GM21360 (cell line): ENCODE measurements around the gene WFDC1.

Source experiments
- ATAC-seq: cut with Tn5 transposase; IDR thresholded peaks from one replicate; pipeline ENCODE4 v1.9.1; 2021; ENCODE audit warnings: mild to moderate bottlenecking, moderate library complexity; ENCODE audit not compliant: unreplicated experiment

The WFDC1 gene

DNA sequence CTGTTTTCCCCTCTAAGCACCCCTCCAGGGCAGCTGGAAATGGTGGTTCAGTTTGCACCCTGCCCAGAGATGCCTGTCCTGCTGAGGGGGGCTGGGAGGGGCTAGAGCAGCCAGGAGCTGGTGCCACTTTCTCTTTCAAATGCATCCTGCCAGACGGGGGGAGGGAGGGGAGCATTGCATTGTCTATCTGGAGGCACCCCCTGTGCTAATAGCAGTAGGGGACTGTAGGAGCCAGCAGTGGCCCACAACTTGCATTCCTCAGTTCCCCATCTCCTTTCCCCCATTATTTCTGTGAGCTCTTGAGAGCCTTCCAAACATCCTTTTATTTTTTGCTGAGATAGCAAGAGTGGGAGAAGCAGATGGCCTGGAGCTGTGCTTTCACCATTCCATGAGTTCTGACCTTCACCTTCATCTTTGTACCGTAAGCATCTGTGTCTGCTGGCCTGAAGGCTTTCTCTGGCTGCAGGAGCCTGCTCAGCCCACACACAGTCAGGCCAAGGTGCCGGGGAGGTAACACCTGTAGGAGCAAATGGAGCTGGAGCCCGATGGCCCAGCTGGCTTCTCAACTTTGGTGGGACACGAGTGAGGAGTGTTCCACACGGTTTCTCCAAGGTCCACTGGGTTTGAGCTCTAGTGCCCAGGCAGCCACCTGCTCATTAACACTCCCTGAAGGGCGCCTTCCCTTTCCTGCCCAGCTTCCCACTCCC is 5.2 kb downstream of the WFDC1 start:
- ATAC-seq, result no peak

DNA sequence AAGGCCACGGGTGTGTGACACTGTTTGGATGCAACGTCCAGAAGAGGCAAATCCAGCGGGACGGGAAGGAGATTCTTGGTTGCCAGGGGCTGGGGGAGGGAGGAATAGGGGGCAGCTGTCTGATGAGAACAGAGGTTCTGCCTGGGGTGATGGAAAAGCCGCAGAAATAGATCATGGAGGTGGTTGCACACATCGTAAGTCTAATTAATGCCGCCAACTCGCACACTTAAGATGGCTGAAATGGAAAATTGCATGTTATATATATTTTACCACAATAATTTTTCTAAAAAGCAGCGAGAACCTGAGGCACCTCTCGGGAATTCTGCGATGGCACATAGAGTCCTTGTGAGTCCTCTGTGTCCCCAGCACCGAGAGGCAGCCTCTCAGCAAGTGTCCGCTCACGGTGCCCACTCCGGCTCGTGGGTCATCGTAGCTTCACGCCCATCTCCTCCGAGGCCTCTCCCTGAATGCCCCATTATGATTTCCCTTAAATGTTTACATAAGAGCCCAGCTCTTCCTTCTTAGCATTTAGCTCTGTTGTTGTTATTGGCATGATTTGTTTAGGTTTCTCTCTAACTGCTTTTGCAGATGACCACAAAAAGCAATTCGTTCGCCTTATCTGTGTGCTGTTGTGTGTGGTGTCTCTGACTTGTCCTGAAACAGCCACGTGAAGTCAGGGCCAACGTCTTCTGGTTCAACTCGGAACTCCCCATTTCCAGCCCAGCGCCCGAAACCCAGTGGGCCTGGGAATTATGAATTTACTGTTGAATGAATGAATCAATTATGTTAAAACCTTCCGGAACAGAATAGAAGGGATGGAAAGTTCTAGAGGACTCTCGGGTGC is 7.7 kb downstream of the WFDC1 start:
- no peak for ATAC-seq

DNA sequence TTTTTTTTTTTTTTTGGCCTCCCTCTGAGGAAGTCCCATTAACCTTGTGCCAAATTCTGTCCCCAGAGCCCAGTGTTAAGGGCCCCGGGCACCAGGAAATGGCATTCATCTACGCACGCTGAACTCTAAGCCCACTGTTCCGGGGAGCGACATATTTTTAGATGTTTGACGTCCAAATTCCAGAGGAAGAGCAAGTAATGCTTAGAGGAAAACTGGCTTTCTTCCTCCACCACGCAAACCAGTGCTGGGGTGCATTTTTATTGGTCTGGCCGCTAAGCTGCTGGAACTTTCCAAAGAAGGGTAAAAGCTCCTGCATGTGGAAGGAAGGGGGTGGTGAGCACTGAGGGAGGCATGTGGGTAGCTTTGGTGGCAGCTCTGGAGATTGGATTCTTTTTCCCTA is 8.3 kb downstream of the WFDC1 start:
- no peak for ATAC-seq

DNA sequence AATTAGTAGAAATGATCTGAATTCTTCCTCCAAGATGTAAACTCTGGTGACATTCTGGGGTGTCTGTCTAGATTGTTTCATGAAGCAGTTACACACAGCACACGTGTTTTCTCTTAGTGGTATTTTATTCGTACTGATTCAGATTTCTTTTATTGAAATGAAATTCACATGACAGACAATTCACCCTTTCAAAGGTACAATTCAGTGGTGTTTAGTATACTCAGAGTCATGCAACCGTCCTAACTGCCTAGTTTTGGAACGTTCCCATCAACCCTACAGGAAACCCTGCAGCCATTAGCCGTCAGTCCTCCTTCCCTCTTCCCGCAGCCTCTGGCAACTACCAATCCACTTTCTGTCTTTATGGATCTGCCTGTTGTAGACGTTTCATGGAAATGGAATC is 8.8 kb downstream of the WFDC1 start:
- no peak for ATAC-seq

- ATAC-seq, result no peak
Measured at GRCh38 chr16:84306564-84306963, 11.9 kb downstream of the WFDC1 start.

- no peak for ATAC-seq
Measured at GRCh38 chr16:84307209-84307954, 12.7 kb downstream of the WFDC1 start.

DNA sequence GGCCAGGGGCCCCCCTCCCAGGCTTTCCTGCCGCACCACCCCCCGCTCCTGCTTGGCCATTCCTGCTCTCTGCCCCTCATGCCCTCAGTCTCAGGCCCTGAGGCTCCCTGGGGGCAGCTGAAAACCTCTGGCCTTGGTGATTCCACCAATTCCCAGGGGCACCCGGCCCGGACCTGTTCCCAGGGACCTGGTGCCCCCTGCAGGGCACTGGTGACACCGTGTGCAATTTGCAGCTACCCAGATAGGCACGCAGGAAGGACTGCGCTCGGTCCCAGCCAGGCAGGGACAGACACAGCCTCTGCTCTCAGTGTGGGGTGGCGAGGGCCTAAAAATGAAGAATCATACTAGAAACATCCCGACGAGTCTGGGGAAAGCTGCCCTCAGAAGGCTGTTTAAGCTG is 13.4 kb downstream of the WFDC1 start:
- no peak for ATAC-seq

GRCh38 chr16:84310642-84311041 is 16.0 kb downstream of the WFDC1 start:
- no peak for ATAC-seq

DNA sequence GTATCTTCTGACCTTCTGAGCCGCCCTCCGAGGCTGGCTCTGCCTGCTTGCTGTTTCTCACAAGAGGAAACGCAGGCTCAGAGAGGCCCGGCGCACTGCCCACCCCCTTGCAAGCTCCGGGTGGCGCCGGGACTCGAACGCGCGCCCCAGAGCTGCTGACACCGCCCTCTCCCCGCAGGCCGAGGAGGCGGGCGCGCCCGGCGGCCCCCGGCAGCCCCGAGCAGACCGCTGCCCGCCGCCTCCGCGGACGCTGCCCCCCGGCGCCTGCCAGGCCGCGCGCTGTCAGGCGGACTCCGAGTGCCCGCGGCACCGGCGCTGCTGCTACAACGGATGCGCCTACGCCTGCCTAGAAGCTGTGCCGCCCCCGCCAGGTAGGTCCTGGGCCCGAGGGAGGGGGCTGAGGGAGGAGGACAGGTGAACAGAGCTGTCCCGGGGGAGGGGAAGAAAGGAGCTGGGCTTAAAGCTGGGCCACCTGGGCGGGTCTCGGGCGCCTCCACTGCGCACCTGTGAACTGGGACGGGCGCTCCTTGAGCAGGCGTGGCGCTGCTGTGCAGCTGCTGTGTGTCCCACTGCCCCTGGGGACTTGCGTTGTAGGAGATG is 18.2 kb downstream of the WFDC1 start:
- no peak for ATAC-seq

- ATAC-seq, result no peak
Measured at GRCh38 chr16:84313921-84314320, 19.2 kb downstream of the WFDC1 start.

DNA sequence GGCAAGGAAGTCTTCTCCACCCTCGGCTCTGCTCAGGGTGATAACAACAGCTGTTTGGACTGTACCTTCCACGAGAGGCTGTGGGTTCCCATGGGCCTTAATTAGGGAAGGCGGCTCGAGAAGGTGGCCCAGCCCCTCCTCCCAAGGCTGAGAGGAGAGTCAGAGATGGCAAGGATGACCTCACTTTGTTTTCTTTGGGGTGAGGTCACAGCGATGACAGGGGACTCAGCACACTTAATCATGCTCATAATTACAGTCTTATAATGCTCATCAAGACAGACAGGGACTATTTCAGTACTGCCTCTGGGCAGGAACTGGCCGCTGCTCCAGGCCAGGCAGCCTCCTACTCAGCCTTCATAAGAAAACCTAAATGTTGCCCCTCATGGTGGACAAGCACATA is 19.7 kb downstream of the WFDC1 start:
- no peak for ATAC-seq

DNA sequence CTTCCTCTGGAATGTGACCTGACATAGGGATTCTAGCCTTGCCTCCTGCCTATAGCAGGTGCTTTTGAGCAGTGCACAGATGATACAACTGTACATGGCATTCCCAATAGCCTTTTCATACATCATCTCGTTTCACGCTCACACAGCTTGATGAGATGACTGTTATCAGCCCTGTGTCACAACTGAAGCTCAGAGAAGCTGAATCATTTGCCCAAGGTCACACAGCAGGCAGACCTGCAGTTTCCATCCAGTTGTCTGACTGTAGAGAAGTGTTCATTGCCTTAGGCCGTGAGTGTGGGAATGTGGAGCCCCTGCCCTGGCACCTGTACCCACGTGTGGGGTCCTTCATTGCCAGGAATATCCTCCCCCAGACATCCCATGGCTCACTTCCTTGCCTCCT is 20.1 kb downstream of the WFDC1 start:
- ATAC-seq, result no peak

- no peak for ATAC-seq
Measured at GRCh38 chr16:84315422-84315821, 20.7 kb downstream of the WFDC1 start.

- no peak for ATAC-seq
Measured at GRCh38 chr16:84318091-84318975, 23.7 kb downstream of the WFDC1 start.

DNA sequence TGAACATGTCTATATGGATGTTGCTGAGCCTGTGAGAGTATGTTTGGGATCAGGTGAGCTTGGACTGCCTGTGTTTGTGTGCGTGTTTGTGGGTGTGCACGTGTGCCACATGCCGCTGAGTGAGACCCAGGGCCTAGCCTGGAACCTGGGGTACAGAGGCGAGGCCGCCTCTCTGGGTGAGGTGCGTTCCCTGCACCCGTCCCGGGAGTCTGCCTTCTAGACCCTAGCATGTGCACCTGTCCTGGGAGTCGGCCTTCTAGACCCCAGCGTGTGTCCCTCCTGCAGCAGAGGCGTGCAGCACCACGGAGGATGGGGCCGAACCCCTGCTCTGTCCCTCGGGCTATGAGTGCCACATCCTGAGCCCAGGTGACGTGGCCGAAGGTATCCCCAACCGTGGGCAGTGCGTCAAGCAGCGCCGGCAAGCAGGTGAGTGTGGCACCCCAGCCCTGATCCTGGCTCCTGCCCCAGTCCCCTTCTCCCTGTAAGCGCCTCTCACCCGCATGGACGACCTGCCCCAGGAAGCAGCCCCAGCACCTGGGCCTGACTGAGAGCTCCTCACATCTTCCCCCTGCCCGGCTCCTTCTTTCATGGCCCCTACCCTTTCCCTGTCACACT is 24.6 kb downstream of the WFDC1 start:
- no peak for ATAC-seq

GRCh38 chr16:84320511-84320910 is 25.8 kb downstream of the WFDC1 start:
- ATAC-seq, result no peak

- ATAC-seq, result no peak
Measured at GRCh38 chr16:84321932-84322331, 27.3 kb downstream of the WFDC1 start.

- ATAC-seq, result no peak
Measured at GRCh38 chr16:84322749-84323148, 28.1 kb downstream of the WFDC1 start.

DNA sequence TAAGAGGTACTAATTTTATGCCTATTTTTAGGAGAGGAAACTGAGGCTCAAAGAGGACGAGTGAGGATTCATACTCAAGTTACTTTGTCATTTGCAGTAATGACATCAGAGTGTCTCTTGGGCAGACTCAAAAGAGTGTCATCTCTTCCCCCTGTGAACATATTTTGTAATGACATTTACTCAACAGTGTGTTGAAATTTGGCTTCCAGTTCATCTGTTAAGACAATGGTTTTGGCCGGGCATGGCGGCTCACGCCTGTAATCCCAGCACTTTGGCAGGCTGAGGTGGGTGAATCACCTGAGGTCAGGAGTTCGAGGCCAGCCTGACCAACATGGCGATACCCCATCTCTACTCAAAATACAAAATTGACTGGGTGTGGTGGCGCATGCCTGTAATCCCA is 28.9 kb downstream of the WFDC1 start:
- no peak for ATAC-seq
